Adrenal gland (tissue), 12 donors: Measurements from ENCODE around the gene STEAP3. TPM values are rescaled to one million over a fixed set of nuclear protein-coding genes. Genes with fewer than 3 reads are reported as not detected.

Source experiments
- DNase-seq, 7 donors: peaks; one replicate each; pipeline ENCODE4 v3.0.0-alpha.2; 2019 to 2020
- H3K27ac ChIP-seq, 5 donors: fragments of 200-600 bp; sonication (generic) in 4 of 5; 1 replicate in 3 of 5; 2 replicates in 2 of 5; pipeline versions ENCODE4 v1.5.1 to v1.8.0; 2016 to 2020; ENCODE audit warnings: mild to moderate bottlenecking in 1 of 5
- H3K27me3 ChIP-seq: fragments of 200-600 bp; 2 replicates; pipeline ENCODE4 v1.8.0; 2021
- H3K36me3 ChIP-seq, 2 donors: fragments of 200-600 bp; replicated peaks in 1 of 2; 1 replicate in 1 of 2; 2 replicates in 1 of 2; pipeline versions ENCODE4 v1.5.1 to v1.8.0; 2018 to 2022
- H3K4me1 ChIP-seq, 2 donors: fragments of 200-600 bp; replicated peaks in 1 of 2; 1 replicate in 1 of 2; 2 replicates in 1 of 2; pipeline versions ENCODE4 v1.5.1 to v1.8.0; 2018 to 2021
- H3K4me3 ChIP-seq, 4 donors: fragments of 200-600 bp; sonication (generic) in 3 of 4; one replicate each; pipeline ENCODE4 v1.5.1; 2016 to 2018
- H3K9me3 ChIP-seq, 3 donors: fragments of 200-600 bp; sonication (generic) in 1 of 3; replicated peaks in 1 of 3; 1 replicate in 2 of 3; 2 replicates in 1 of 3; pipeline versions ENCODE4 v1.5.1 to v1.8.0; 2016 to 2021
- CTCF ChIP-seq, 6 experiments: fragments of 450-650 bp in 4 of 6; fragments of 200-600 bp in 2 of 6; sonication (generic) in 1 of 6; IDR thresholded peaks; 1 replicate in 5 of 6; 2 replicates in 1 of 6; pipeline versions ENCODE4 v1.5.1 to v1.8.0; 2016 to 2021; ENCODE audit warnings: antibody characterized with exemption in 6 of 6, mild to moderate bottlenecking in 2 of 6, moderate library complexity in 1 of 6
- POLR2A ChIP-seq, 2 donors: fragments of 450-650 bp; IDR thresholded peaks; one replicate each; pipeline ENCODE4 v1.6.1; 2017; ENCODE audit warnings: antibody characterized with exemption in 2 of 2, mild to moderate bottlenecking in 2 of 2, moderate library complexity in 1 of 2
- WGBS, 4 donors: extraction: QIAGEN DNeasy Blood & Tissue Kit in 2 of 4; methylation state at CpG; one replicate each; pipeline versions ENCODE4 v1.1.5 to v1.1.7; 2013 to 2017; 5-methylcytosine and 5-hydroxymethylcytosine counted together
- intact Hi-C, 2 donors: fragments of 100-400 bp; cut with DNase I; formaldehyde crosslinking; loops; one replicate each; pipeline versions ENCODE4 v1.14.1 to v1.15.0; 2022 to 2023
- polyA plus RNA-seq, 3 donors: library from polyadenylated mRNA; stranded (reverse); fragments of 200-250 nt in 2 of 3; fragments of 350-450 nt in 1 of 3; fragmentation: Illumina TruSeq in 1 of 3; extraction: RNeasy Lipid Tissue Mini Kit (QIAGEN cat#74804) in 1 of 3; gene quantifications; one replicate each; pipeline ENCODE4 v1.2.3, GENCODE V29; 2013 to 2014
- total RNA-seq, 9 donors: library from RNA; depleted of rRNA in 4 of 9; stranded (reverse); fragments of >200 nt in 4 of 9; fragments of 120-200 nt in 1 of 9; fragmentation: NEBNext Ultra II Directional in 1 of 9; extraction: Animal tissue kit (Norgen Biotek cat#: 25700) in 1 of 9; gene quantifications; one replicate each; pipeline versions ENCODE4 v1.1.0 to v1.2.4, GENCODE V29; 2013 to 2023
- donor health status: healthy with polysubstance abuse.
- donor health status: Bipolar disorder and iron deficiency.
- donor health status: DM: yes; HTN: yes; CAD: no.
- donor health status: DM: no; HTN: no; CAD: no.
- donor health status: DM: no; HTN: no; CAD: no.
- donor health status: DM: yes; HTN: yes; CAD: no.

The STEAP3 gene
- total and polyA plus RNA-seq, 12 donors, result 1.3 to 48.2 (median 6.9) TPM

GRCh38 chr2:119222863-119223520, 642 bp upstream of the STEAP3 start:
- 77 to 90% (median 80%) methylated on average over 19 to 22 of the region's 22 CpGs for WGBS, 4 donors
- H3K9me3 ChIP-seq, result no peaks in the 10 kb centered on the region
- DNase-seq, result no peak
- H3K27me3 ChIP-seq, result no peaks in the 10 kb centered on the region
- peaks cover 8 to 13% of the 10 kb centered on the region in 2 donors for H3K4me1 ChIP-seq
- intact Hi-C loops, result no loop called here
- H3K4me3 ChIP-seq, result peak overlapping the region in 2 of 4 donors; percentile 50 to 51
- H3K36me3 ChIP-seq, result no peaks in the 10 kb centered on the region
- H3K27ac ChIP-seq, result peak overlapping the region in 1 of 5 donors; percentile 4
- TF ChIP-seq CTCF (IDR thresholded peaks at IDR 0.05) (no peak), POLR2A (IDR thresholded peaks at IDR 0.05) (no peak)

GRCh38 chr2:119224391-119225104, 914 bp downstream of the STEAP3 start:
- 26 to 37% (median 29%) methylated on average over 9 to 13 of the region's 13 CpGs for WGBS, 4 donors
- intact Hi-C loops, result no loop called here
- H3K27ac ChIP-seq, result no peak overlapping the region

GRCh38 chr2:119225105-119225865, 1.7 kb downstream of the STEAP3 start:
- peaks cover 8 to 13% of the 10 kb centered on the region in 2 donors for H3K4me1 ChIP-seq
- H3K27ac ChIP-seq, result no peak overlapping the region
- no peaks in the 10 kb centered on the region for H3K9me3 ChIP-seq
- no peak overlapping the region for H3K4me3 ChIP-seq
- intact Hi-C loops, result no loop called here
- no peaks in the 10 kb centered on the region for H3K36me3 ChIP-seq
- TF ChIP-seq POLR2A (IDR thresholded peaks at IDR 0.05), result no peak
- TF ChIP-seq CTCF (IDR thresholded peaks at IDR 0.05), result no peak
- DNase-seq, result no peak
- 90 to 98% (median 94%) methylated on average over 5 to 7 of the region's 7 CpGs for WGBS, 4 donors
- no peaks in the 10 kb centered on the region for H3K27me3 ChIP-seq

More at GRCh38 chr2:119224391-119225104, 914 bp downstream of the STEAP3 start:
- no peaks in the 10 kb centered on the region for H3K36me3 ChIP-seq
- peak in 3 of 7 donors; percentile 18 to 31 (median 28) for DNase-seq
- no peaks in the 10 kb centered on the region for H3K9me3 ChIP-seq
- peaks cover 8 to 13% of the 10 kb centered on the region in 2 donors for H3K4me1 ChIP-seq
- H3K4me3 ChIP-seq, result peak overlapping the region in 2 of 4 donors; percentile 50 to 51
- H3K27me3 ChIP-seq, result no peaks in the 10 kb centered on the region
- TF ChIP-seq CTCF (IDR thresholded peaks at IDR 0.05) (no peak), POLR2A (IDR thresholded peaks at IDR 0.05) (no peak)

GRCh38 chr2:119225926-119226325, 2.3 kb downstream of the STEAP3 start:
- DNase-seq, result no peak
- intact Hi-C loops, result no loop called here
- TF ChIP-seq POLR2A (IDR thresholded peaks at IDR 0.05), result no peak
- TF ChIP-seq CTCF (IDR thresholded peaks at IDR 0.05), result no peak

More at GRCh38 chr2:119225926-119226325, 2.3 kb downstream of the STEAP3 start:
- no peaks in the 10 kb centered on the region for H3K27me3 ChIP-seq
- no peak overlapping the region for H3K27ac ChIP-seq
- WGBS, 4 donors, result 88 to 92% (median 89%) methylated on average over 5 to 9 of the region's 9 CpGs
- H3K4me3 ChIP-seq, result no peak overlapping the region
- H3K36me3 ChIP-seq, result no peaks in the 10 kb centered on the region
- H3K9me3 ChIP-seq, result no peaks in the 10 kb centered on the region
- peaks cover 8 to 13% of the 10 kb centered on the region in 2 donors for H3K4me1 ChIP-seq
